D721Med (cell line): ENCODE results near the gene MED27.
A peak's percentile ranks its signal among the peaks of the same experiment; 100 is the strongest.

ENCODE experiments used
- DNase-seq: peaks from one replicate; pipeline ENCODE4 v3.0.0; 2011; ENCODE audit warnings: low spot score; ENCODE audit not compliant: insufficient read length
- FAIRE-seq: peaks from 2 replicates; lab custom pipeline; 2011; peaks lifted over from hg19 to GRCh38; lab: Jason Lieb, UNC
- TF ChIP-seq, protein P1 (sequence below): IDR thresholded peaks from 2 replicates; pipeline ENCODE4 v1.5.1; 2012; ENCODE audit warnings: mild to moderate bottlenecking, control low read depth; ENCODE audit not compliant: insufficient read depth; ENCODE audit errors: missing control alignments

Gene MED27

DNA sequence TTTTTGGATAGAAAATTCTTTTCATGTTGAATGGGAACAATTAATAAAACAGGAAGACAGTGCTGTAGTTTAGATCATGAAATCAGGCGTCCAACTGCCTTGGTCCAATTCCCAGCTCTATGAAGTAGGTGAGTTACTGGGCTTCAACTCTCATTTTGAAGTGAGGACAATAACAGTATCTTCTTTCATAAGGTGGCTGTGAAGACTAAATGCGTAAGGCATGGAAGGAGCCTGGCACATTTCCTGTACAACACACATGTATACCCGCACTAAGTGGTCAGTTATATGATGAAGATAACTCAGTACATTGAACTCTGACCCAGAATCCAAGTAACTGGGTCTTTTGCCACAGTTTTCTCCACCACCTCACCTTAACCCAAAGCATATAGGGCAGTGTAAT lies 120.6 kb downstream of the MED27 start:
- TF ChIP-seq, protein P1, sequence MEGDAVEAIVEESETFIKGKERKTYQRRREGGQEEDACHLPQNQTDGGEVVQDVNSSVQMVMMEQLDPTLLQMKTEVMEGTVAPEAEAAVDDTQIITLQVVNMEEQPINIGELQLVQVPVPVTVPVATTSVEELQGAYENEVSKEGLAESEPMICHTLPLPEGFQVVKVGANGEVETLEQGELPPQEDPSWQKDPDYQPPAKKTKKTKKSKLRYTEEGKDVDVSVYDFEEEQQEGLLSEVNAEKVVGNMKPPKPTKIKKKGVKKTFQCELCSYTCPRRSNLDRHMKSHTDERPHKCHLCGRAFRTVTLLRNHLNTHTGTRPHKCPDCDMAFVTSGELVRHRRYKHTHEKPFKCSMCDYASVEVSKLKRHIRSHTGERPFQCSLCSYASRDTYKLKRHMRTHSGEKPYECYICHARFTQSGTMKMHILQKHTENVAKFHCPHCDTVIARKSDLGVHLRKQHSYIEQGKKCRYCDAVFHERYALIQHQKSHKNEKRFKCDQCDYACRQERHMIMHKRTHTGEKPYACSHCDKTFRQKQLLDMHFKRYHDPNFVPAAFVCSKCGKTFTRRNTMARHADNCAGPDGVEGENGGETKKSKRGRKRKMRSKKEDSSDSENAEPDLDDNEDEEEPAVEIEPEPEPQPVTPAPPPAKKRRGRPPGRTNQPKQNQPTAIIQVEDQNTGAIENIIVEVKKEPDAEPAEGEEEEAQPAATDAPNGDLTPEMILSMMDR = no peak
- DNase-seq = no peak
- no peak for FAIRE-seq

- FAIRE-seq (no peak), DNase-seq (no peak)
- TF ChIP-seq, protein P1 = peak; percentile 31
Observed at GRCh38 chr9:131954299-131954698, 125.4 kb downstream of the MED27 start.

DNA sequence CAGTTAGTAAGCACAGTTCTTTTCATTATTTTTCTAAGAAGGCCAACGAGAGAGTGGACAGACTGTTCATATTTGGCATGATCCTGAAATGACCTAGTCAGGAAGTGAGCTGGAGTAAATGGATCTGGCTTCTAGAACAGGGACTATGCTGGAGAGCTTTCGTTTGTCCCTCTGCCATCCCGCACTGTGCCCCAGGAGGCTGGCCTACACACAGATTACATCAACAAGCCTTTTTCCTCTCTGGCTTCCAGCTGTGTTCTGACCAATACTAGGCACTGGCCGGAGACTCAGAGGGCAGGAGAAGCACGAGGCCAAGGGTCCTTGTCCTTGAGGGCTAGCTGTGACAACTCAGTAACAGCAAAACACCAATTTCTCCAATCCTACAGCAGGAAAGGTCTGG lies 127.8 kb downstream of the MED27 start:
- FAIRE-seq (no peak), DNase-seq (no peak)
- TF ChIP-seq, protein P1 = no peak

DNA sequence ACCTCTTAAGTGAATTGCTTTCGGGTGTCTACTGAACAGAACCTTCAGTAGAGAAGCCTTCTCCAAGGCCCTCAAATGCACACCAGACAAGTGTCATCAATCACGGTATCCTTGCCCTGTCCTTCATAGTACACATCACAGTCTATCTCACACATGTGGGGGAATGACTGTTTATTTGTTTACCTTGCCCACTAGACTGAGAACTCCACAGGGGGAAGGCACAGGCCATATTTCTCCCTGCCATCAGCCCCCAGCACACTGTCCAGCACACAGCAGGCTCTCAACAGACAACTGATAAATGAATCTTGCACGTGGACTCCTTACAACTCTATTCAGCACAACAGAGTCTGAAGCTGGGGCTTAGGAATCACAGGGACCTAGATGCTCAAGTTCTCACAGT lies 128.5 kb downstream of the MED27 start:
- TF ChIP-seq, protein P1 = no peak
- no peak for FAIRE-seq
- no peak for DNase-seq

GRCh38 chr9:131950487-131950886 lies 129.2 kb downstream of the MED27 start:
- no peak for FAIRE-seq
- TF ChIP-seq, protein P1 = no peak
- no peak for DNase-seq

DNA sequence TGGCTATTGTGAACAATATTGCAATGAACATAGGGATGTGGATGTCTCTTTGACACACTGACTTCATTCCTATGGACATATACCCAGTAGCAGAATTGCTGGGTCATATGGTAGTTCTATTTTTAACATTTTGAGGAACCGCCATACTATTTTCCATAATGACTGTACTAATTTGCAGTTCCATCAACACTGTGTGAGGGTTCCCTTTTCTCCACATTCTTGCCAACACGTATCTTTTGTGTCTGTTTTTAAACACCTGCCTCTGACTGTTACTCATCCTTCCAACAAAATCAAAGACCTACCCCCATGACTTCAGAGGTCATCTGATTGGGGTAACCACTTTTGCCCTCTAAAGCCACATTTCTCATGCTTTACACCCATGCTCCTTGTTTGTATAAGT lies 133.5 kb downstream of the MED27 start:
- no peak for DNase-seq
- no peak for FAIRE-seq
- TF ChIP-seq, protein P1 = no peak

DNA sequence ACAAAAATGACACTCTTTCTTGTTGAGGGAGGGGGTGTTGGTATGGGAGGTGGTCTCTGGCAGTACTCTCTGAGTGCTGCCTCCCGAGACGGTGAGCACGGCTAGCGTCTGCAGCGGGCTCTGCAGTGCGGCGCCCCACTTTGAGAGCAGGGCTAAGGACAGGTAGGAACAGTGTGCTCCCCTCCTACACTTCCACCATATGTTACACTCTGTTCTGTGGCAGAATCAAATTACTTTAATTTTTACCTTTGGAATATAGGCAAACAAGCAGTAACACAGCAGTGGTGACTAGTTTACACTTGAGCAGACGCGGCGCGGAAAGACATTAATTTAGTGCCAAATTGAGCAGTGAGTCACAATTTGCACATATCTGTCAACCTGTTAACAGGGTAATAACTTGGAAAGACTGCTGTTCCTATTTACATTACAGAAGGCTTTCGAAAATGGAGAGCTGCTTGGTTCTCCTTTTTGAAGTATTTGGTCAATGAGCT lies 136.3 kb downstream of the MED27 start:
- DNase-seq (no peak), FAIRE-seq (no peak)
- TF ChIP-seq, protein P1 = no peak
